ENCODE results near the gene SIL1. TPM values are rescaled to one million over a fixed set of nuclear protein-coding genes. Genes with fewer than 3 reads are reported as not detected.

SIL1 gene
- total and polyA plus RNA-seq, 2 donors (not counting 3 experiments of a cell fraction or from before 2014, with no cell fraction given) = 47.6 to 67.2 TPM

DNA sequence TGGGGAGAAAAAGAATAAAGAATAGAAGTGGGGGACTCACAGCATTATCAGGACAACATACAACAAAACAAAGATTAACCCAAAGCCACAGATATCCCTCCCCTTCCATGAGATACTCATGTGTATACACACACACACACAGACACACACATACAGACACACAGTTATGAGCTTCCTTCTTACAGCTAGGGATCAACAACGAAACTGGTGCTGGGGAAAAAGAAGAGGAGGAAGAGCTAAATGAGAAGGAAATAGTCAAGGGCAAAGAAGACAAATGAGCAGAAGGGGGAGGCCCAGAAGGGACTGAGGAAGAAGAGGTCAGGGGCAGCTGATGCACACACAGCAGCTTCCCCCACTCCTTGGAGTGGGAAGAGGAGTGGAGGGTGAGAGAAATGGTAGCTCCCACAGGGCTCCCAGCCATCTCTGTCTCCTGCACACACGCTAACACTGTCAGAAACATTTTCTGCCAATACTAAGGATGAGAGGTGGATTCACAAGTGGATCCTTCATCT is 66.2 kb downstream of the SIL1 start:
- BruUV-seq (replicated peaks) = no TSS peak
- no peak for TF ChIP-seq FOS (IDR thresholded peaks at IDR 0.05; ENCODE audit: borderline replicate concordance, insufficient read depth, low read length)
- no peak for TF ChIP-seq JUN (IDR thresholded peaks at IDR 0.05; ENCODE audit: borderline replicate concordance, insufficient read depth, insufficient read length, low read depth)
- TF ChIP-seq, protein P1, sequence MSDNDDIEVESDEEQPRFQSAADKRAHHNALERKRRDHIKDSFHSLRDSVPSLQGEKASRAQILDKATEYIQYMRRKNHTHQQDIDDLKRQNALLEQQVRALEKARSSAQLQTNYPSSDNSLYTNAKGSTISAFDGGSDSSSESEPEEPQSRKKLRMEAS (IDR thresholded peaks at IDR 0.05; ENCODE audit: insufficient read depth, insufficient read length) = no peak
- TF ChIP-seq EZH2 (IDR thresholded peaks at IDR 0.05; ENCODE audit: borderline replicate concordance, low read depth, low read length, severe bottlenecking) = no peak
- Histone ChIP-seq H3K9me3 (replicated peaks; ENCODE audit: control insufficient read depth, insufficient read depth, low read length) (no peaks in the 10 kb centered on the region), H3K9ac (replicated peaks; ENCODE audit: extremely low read depth, insufficient read depth, low read length) (no peak overlapping the region), H3K27ac (ENCODE audit: insufficient read depth, low read depth, low read length) (no peak overlapping the region), H4K20me1 (replicated peaks; ENCODE audit: control insufficient read depth, extremely low read depth, insufficient read depth, low read length) (no peaks in the 10 kb centered on the region), H3K4me3 (replicated peaks in 1 of 3; ENCODE audit: insufficient read depth in 1 of 3, low read depth in 1 of 3, low read length in 3 of 3) (no peak overlapping the region), H3K4me2 (ENCODE audit: insufficient read depth, low read length) (no peak overlapping the region), H2AFZ (ENCODE audit: low read depth, low read length) (no peak overlapping the region), H3K4me1 (ENCODE audit: control insufficient read depth, extremely low read depth, insufficient read depth, low read length) (no peaks in the 10 kb centered on the region), H3K27me3 (ENCODE audit: control insufficient read depth in 2 of 2, insufficient read depth in 2 of 2, low read length in 2 of 2) (no peaks in the 10 kb centered on the region), H3K79me2 (ENCODE audit: control insufficient read depth, insufficient read depth, low read length) (no peaks in the 10 kb centered on the region), H3K9me1 (replicated peaks; ENCODE audit: control insufficient read depth, extremely low read depth, insufficient read depth, low read length) (no peaks in the 10 kb centered on the region), H3K36me3 (ENCODE audit: control insufficient read depth in 2 of 2, extremely low read depth in 1 of 2, insufficient read depth in 2 of 2, low read length in 2 of 2) (no peaks in the 10 kb centered on the region)
- ChIA-PET CTCF (interaction anchor here (0.8 kb wide), 1 partner anchor 15 kb away, joined by 3 read pairs; no protein-coding TSS in a partner anchor), POLR2A (no interaction called here)
- FAIRE-seq (no peak), DNase-seq (ENCODE audit: low read depth, low spot score) (no peak)
- intact Hi-C loops (cut with micrococcal nuclease) = no loop called here
- dilution Hi-C loops (cut with MboI; ENCODE audit: extremely low pct_ligation_motif_present, low sequenced_read_pairs) = no loop called here

DNA sequence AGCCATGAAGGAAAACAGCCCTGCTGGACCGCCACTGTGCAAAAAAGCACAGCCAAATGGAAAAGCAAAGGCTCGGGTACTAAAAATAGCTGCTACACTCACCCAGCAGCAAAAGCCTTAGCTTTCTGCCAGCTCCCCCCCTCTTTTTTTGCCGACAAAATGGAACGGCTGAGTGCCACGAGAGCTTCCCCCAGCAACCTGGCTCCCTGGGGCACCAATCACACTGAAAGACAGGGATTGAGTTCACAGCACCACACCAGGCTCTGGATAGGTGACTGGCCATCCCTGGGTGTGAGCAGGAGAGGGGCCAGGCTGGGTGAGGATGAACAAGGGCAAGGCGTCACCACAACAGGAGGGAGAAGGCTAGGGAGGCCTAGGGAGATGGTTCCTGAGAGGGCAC is 66.7 kb downstream of the SIL1 start:
- intact Hi-C loops (cut with micrococcal nuclease) (no loop called here), dilution Hi-C loops (cut with MboI; ENCODE audit: extremely low pct_ligation_motif_present, low sequenced_read_pairs) (no loop called here)
- POLR2A ChIA-PET = no interaction called here
- no peak for TF ChIP-seq POLR2A (IDR thresholded peaks at IDR 0.05; ENCODE audit: low read depth, low read length)
- no peak for TF ChIP-seq GATA2 (IDR thresholded peaks at IDR 0.05; ENCODE audit: insufficient read depth, insufficient read length, low read depth, low read length)
- TF ChIP-seq, protein P1 (IDR thresholded peaks at IDR 0.05; ENCODE audit: insufficient read depth, insufficient read length) = no peak
- TF ChIP-seq FOS (IDR thresholded peaks at IDR 0.05; ENCODE audit: borderline replicate concordance, insufficient read depth, low read length) = no peak
- no peak for TF ChIP-seq MYC (IDR thresholded peaks at IDR 0.05; ENCODE audit: low read depth, low read length)
- TF ChIP-seq, protein P2, sequence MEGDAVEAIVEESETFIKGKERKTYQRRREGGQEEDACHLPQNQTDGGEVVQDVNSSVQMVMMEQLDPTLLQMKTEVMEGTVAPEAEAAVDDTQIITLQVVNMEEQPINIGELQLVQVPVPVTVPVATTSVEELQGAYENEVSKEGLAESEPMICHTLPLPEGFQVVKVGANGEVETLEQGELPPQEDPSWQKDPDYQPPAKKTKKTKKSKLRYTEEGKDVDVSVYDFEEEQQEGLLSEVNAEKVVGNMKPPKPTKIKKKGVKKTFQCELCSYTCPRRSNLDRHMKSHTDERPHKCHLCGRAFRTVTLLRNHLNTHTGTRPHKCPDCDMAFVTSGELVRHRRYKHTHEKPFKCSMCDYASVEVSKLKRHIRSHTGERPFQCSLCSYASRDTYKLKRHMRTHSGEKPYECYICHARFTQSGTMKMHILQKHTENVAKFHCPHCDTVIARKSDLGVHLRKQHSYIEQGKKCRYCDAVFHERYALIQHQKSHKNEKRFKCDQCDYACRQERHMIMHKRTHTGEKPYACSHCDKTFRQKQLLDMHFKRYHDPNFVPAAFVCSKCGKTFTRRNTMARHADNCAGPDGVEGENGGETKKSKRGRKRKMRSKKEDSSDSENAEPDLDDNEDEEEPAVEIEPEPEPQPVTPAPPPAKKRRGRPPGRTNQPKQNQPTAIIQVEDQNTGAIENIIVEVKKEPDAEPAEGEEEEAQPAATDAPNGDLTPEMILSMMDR (IDR thresholded peaks at IDR 0.05; ENCODE audit: extremely low read depth in 1 of 2, insufficient read depth in 1 of 2, low read depth in 1 of 2, low read length in 2 of 2) = no peak
- no peak for TF ChIP-seq POLR2AphosphoS5 (IDR thresholded peaks at IDR 0.05; ENCODE audit: insufficient read depth, low read depth, low read length)
- no peak for TF ChIP-seq JUN (IDR thresholded peaks at IDR 0.05; ENCODE audit: borderline replicate concordance, insufficient read depth, insufficient read length, low read depth)
- no peak for TF ChIP-seq EZH2 (IDR thresholded peaks at IDR 0.05; ENCODE audit: borderline replicate concordance, low read depth, low read length, severe bottlenecking)
- no TSS peak for BruUV-seq (replicated peaks)
- H3K4me1 ChIP-seq (ENCODE audit: control insufficient read depth, extremely low read depth, insufficient read depth, low read length) = no peaks in the 10 kb centered on the region
- no peak overlapping the region for H3K4me2 ChIP-seq (ENCODE audit: insufficient read depth, low read length)
- H3K9me1 ChIP-seq (replicated peaks; ENCODE audit: control insufficient read depth, extremely low read depth, insufficient read depth, low read length) = no peaks in the 10 kb centered on the region
- H3K36me3 ChIP-seq (ENCODE audit: control insufficient read depth in 2 of 2, extremely low read depth in 1 of 2, insufficient read depth in 2 of 2, low read length in 2 of 2) = no peaks in the 10 kb centered on the region
- H3K9me3 ChIP-seq (replicated peaks; ENCODE audit: control insufficient read depth, insufficient read depth, low read length) = no peaks in the 10 kb centered on the region
- H3K79me2 ChIP-seq (ENCODE audit: control insufficient read depth, insufficient read depth, low read length) = no peaks in the 10 kb centered on the region
- H3K27ac ChIP-seq (ENCODE audit: insufficient read depth, low read depth, low read length) = no peak overlapping the region
- no peaks in the 10 kb centered on the region for H4K20me1 ChIP-seq (replicated peaks; ENCODE audit: control insufficient read depth, extremely low read depth, insufficient read depth, low read length)
- DNase-seq (ENCODE audit: low read depth, low spot score) (no peak), FAIRE-seq (no peak)
- no peaks in the 10 kb centered on the region for H3K27me3 ChIP-seq (ENCODE audit: control insufficient read depth in 2 of 2, insufficient read depth in 2 of 2, low read length in 2 of 2)
- no peak overlapping the region for H3K4me3 ChIP-seq (replicated peaks in 1 of 3; ENCODE audit: insufficient read depth in 1 of 3, low read depth in 1 of 3, low read length in 3 of 3)
- no peak overlapping the region for H2AFZ ChIP-seq (ENCODE audit: low read depth, low read length)
- no peak overlapping the region for H3K9ac ChIP-seq (replicated peaks; ENCODE audit: extremely low read depth, insufficient read depth, low read length)
- CTCF ChIA-PET = interaction anchor here (0.8 kb wide), 1 partner anchor 16 kb away, joined by 3 read pairs; no protein-coding TSS in a partner anchor
